ENCODE measurements around the gene MAP1LC3B2.

- TF ChIP-seq EZH2 (IDR thresholded peaks at IDR 0.05) = no peak
- TF ChIP-seq POLR2AphosphoS5 (IDR thresholded peaks at IDR 0.05; ENCODE audit: borderline replicate concordance, low read depth, low read length) = no peak
Observed at GRCh38 chr12:116571089-116571488, 11.9 kb downstream of the MAP1LC3B2 start.
